HAP-1 (cell line): Measurements from ENCODE around the gene YPEL1.
"Not testable (repeated sequence)": the region's sequence is repeated elsewhere in the genome, so short reads cannot be mapped to it uniquely, and the experiment has no call there.

Experiments used
- DNase-seq, 2 experiments: peaks; one replicate each; pipeline ENCODE4 v3.0.0-alpha.2; 2016 to 2020; ENCODE audit warnings: low spot score in 2 of 2
- H3K27me3 ChIP-seq: fragments of 250-450 bp; sonication (Bioruptor Pico); 2 replicates; pipeline ENCODE4 v1.5.1; 2020; ENCODE audit warnings: low read depth, mild to moderate bottlenecking, moderate library complexity
- H3K36me3 ChIP-seq: fragments of 250-450 bp; sonication (Bioruptor Pico); replicated peaks from 2 replicates; pipeline ENCODE4 v1.5.1; 2020; ENCODE audit warnings: mild to moderate bottlenecking
- H3K4me1 ChIP-seq: fragments of 250-450 bp; sonication (Bioruptor Pico); 2 replicates; pipeline ENCODE4 v1.5.1; 2020; ENCODE audit warnings: mild to moderate bottlenecking
- H3K4me3 ChIP-seq: fragments of 250-450 bp; sonication (Bioruptor Pico); 2 replicates; pipeline ENCODE4 v1.5.1; 2020; ENCODE audit warnings: mild to moderate bottlenecking, moderate library complexity
- H3K9me3 ChIP-seq: fragments of 250-450 bp; sonication (Bioruptor Pico); 2 replicates; pipeline ENCODE4 v1.5.1; 2020; ENCODE audit warnings: mild to moderate bottlenecking, moderate library complexity
- in situ Hi-C: fragments of 300-500 bp; cut with MboI; formaldehyde crosslinking; loops from 3 replicates; pipeline ENCODE4 v1.14.3; 2020; ENCODE audit warnings: low sequenced_read_pairs, inconsistent platforms, mixed read lengths

The YPEL1 gene

GRCh38 chr22:21686634-21687393 is 48.8 kb downstream of the YPEL1 start:
- DNase-seq: no peak
- no peak overlapping the region for H3K4me3 ChIP-seq
- H3K4me1 ChIP-seq: no peaks in the 10 kb centered on the region
- H3K9me3 ChIP-seq: no peaks in the 10 kb centered on the region
- H3K27me3 ChIP-seq: no peaks in the 10 kb centered on the region
- in situ Hi-C loops: loop anchor here (10.0 kb wide), 1 partner anchor 82 kb away; no protein-coding TSS in a partner anchor
- H3K36me3 ChIP-seq: peaks cover 44% of the 10 kb centered on the region

- no peak for DNase-seq
- H3K27me3 ChIP-seq: no peaks in the 10 kb centered on the region
- peaks cover 44% of the 10 kb centered on the region for H3K36me3 ChIP-seq
- no peaks in the 10 kb centered on the region for H3K4me1 ChIP-seq
- no peaks in the 10 kb centered on the region for H3K9me3 ChIP-seq
- in situ Hi-C loops: loop anchor here (10.0 kb wide), 1 partner anchor 81 kb away; no protein-coding TSS in a partner anchor
- no peak overlapping the region for H3K4me3 ChIP-seq
These were observed 49.4 kb downstream of the YPEL1 start for GRCh38 chr22:21686193-21686608.

- DNase-seq: no peak
- Histone ChIP-seq H3K27me3 (no peaks in the 10 kb centered on the region), H3K4me3 (no peak overlapping the region), H3K36me3 (peaks cover 44% of the 10 kb centered on the region), H3K9me3 (no peaks in the 10 kb centered on the region), H3K4me1 (no peaks in the 10 kb centered on the region)
- in situ Hi-C loops: loop anchor here (10.0 kb wide), 1 partner anchor 80 kb away; no protein-coding TSS in a partner anchor
These were observed 50.5 kb downstream of the YPEL1 start for GRCh38 chr22:21685164-21685513.

GRCh38 chr22:21684492-21685163 is 51.0 kb downstream of the YPEL1 start:
- in situ Hi-C loops: loop anchor here (10.0 kb wide), 1 partner anchor 80 kb away; no protein-coding TSS in a partner anchor
- Histone ChIP-seq H3K36me3 (peaks cover 42% of the 10 kb centered on the region), H3K27me3 (no peaks in the 10 kb centered on the region), H3K4me3 (no peak overlapping the region), H3K4me1 (no peaks in the 10 kb centered on the region), H3K9me3 (no peaks in the 10 kb centered on the region)
- no peak for DNase-seq

GRCh38 chr22:21683401-21683811 is 52.2 kb downstream of the YPEL1 start:
- H3K9me3 ChIP-seq: no peaks in the 10 kb centered on the region
- no peaks in the 10 kb centered on the region for H3K27me3 ChIP-seq
- no peaks in the 10 kb centered on the region for H3K4me1 ChIP-seq
- H3K4me3 ChIP-seq: no peak overlapping the region
- DNase-seq: no peak
- in situ Hi-C loops: loop anchor here (10.0 kb wide), 1 partner anchor 79 kb away; no protein-coding TSS in a partner anchor
- peaks cover 40% of the 10 kb centered on the region for H3K36me3 ChIP-seq

GRCh38 chr22:21682385-21683175 is 53.0 kb downstream of the YPEL1 start:
- in situ Hi-C loops: loop anchor here (10.0 kb wide), 1 partner anchor 78 kb away; no protein-coding TSS in a partner anchor
- Histone ChIP-seq H3K4me1 (no peaks in the 10 kb centered on the region), H3K36me3 (peaks cover 36% of the 10 kb centered on the region), H3K27me3 (no peaks in the 10 kb centered on the region), H3K4me3 (no peak overlapping the region), H3K9me3 (no peaks in the 10 kb centered on the region)
- no peak for DNase-seq

GRCh38 chr22:21681566-21682370 is 53.8 kb downstream of the YPEL1 start:
- peaks cover 32% of the 10 kb centered on the region for H3K36me3 ChIP-seq
- H3K27me3 ChIP-seq: no peaks in the 10 kb centered on the region
- no peaks in the 10 kb centered on the region for H3K4me1 ChIP-seq
- DNase-seq: no peak
- H3K4me3 ChIP-seq: no peak overlapping the region
- in situ Hi-C loops: loop anchor here (10.0 kb wide), 1 partner anchor 77 kb away; no protein-coding TSS in a partner anchor
- no peaks in the 10 kb centered on the region for H3K9me3 ChIP-seq

- Histone ChIP-seq H3K27me3 (no peaks in the 10 kb centered on the region), H3K4me1 (no peaks in the 10 kb centered on the region), H3K36me3 (peaks cover 25% of the 10 kb centered on the region), H3K4me3 (no peak overlapping the region), H3K9me3 (no peaks in the 10 kb centered on the region)
- in situ Hi-C loops: loop anchor here (10.0 kb wide), 1 partner anchor 76 kb away; no protein-coding TSS in a partner anchor
- DNase-seq: no peak
These were observed 54.6 kb downstream of the YPEL1 start for GRCh38 chr22:21680830-21681565.

GRCh38 chr22:21679383-21679782 is 56.2 kb downstream of the YPEL1 start:
- H3K9me3 ChIP-seq: no peaks in the 10 kb centered on the region

GRCh38 chr22:21678842-21679241 is 56.8 kb downstream of the YPEL1 start:
- in situ Hi-C loops: not testable (repeated sequence)

More at GRCh38 chr22:21679383-21679782, 56.2 kb downstream of the YPEL1 start:
- Histone ChIP-seq H3K4me3 (no peak overlapping the region), H3K36me3 (peaks cover 26% of the 10 kb centered on the region), H3K4me1 (no peaks in the 10 kb centered on the region), H3K27me3 (no peaks in the 10 kb centered on the region)
- DNase-seq: no peak
- in situ Hi-C loops: no loop called here

GRCh38 chr22:21677606-21678443 is 57.8 kb downstream of the YPEL1 start:
- in situ Hi-C loops: no loop called here
- Histone ChIP-seq H3K27me3 (no peaks in the 10 kb centered on the region), H3K36me3 (peaks cover 19% of the 10 kb centered on the region), H3K9me3 (no peaks in the 10 kb centered on the region), H3K4me3 (no peak overlapping the region), H3K4me1 (no peaks in the 10 kb centered on the region)
- no peak for DNase-seq

More at GRCh38 chr22:21678842-21679241, 56.8 kb downstream of the YPEL1 start:
- H3K9me3 ChIP-seq, H3K4me1 ChIP-seq, H3K27me3 ChIP-seq, H3K4me3 ChIP-seq, DNase-seq: not testable (repeated sequence)
- peaks cover 25% of the 10 kb centered on the region for H3K36me3 ChIP-seq
